Right ventricle myocardium inferior (tissue), 1 donor: ENCODE measurements around the gene FOXP1. TPM values are rescaled to one million over a fixed set of nuclear protein-coding genes. Genes with fewer than 3 reads are reported as not detected.

Source experiments
- ATAC-seq: fragments of 200-7000 bp; cut with Tn5 transposase; one replicate; pipeline ENCODE4 v1.9.1; 2020; ENCODE audit warnings: mild to moderate bottlenecking, moderate library complexity
- DNase-seq: peaks from one replicate; pipeline ENCODE4 v3.0.0; 2021; ENCODE audit errors: missing footprints
- intact Hi-C: fragments of 100-400 bp; cut with DNase I; formaldehyde crosslinking; loops from one replicate; pipeline ENCODE4 v1.11.0; 2022
- total RNA-seq: library from RNA; stranded (reverse); fragmentation: NEBNext Ultra II Directional; extraction: Animal tissue kit (Norgen Biotek cat#: 25700); gene quantifications from one replicate; pipeline ENCODE4 v1.2.1, GENCODE V29; 2021
- donor health status: DM: no; HTN: yes; CAD: no; lungs with severe emphysema.

The FOXP1 gene
- total RNA-seq, 1 donor from 2014 or later = 38.5 TPM

DNA sequence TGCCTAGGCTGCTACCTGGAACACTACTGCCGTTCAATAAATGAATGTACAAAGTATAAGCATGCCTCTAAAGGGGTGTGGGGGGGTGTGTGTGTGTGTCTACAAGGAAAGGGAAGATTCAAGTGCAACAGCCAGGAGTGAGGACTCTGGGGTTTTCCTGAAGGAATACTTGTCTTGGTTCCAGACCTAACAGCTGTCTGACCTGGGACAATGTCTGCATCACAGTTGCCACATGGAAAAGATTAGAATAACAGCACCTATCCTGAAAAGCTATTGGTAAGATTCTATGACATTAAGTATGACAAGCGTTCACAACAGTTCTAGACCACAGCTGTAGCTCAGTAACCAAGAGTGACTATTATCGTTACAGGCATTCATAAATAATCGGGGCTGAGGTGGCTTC lies 345.2 kb downstream of the FOXP1 start:
- no peak for ATAC-seq
- DNase-seq = no peak
- intact Hi-C loops = no loop called here

DNA sequence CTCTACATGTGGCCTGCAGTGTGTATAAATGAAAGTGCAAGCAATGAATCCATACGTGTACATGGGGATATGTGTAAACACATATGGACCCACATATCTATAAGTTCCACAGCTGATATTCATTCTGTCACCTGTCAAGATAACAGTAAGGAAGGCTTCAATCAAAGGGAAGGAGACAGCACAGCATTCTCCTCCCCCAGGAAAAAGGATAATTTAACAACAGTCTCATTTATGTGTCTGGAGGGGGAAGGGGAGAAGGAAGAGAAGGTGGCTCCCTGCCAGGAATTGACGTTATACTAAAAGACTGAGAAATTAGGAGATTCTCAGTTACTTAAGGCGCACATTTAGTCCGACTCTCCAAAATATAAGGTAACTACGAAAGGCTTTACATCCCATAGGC lies 345.9 kb downstream of the FOXP1 start:
- no peak for DNase-seq
- intact Hi-C loops = no loop called here

DNA sequence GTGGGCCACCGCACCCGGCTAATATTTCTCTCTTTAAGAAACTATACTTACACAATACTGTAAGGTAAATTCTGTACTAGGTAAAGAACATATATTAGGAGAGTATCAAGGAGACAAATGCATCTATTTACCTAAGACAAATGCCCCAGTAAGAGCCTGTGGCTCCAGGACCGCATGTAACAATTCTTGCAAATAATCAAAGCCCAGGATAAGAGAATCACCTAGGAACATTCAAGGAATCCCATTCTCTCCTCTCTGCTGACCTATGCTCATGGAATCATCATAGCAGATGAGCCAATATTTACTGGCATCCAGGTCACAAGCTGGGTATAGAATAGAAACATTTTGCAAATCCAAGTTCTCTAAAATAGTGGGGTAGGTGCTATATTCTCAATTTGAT lies 347.7 kb downstream of the FOXP1 start:
- no peak for DNase-seq
- intact Hi-C loops = no loop called here
- ATAC-seq = no peak

More for the DNA sequence above, 345.9 kb downstream of the FOXP1 start:
- ATAC-seq = no peak

DNA sequence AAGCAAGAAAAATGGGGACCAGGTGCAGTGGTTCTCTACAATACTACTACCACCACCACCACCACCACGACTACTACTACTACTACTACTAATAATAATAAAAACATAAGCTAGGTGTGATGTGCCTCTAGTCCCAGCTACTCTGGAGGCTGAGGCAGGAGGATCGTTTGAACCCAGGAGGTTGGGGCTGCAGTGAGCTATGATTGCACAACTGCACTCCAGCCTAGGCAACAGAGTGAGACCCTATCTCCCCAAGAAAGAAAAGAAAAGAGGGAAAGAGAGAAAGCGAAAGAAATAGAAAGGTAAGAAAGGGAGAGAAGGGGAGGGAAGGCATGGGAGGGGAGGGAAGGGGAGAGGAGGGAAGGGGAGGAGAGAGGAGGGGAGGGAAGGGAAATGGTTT lies 350.6 kb downstream of the FOXP1 start:
- intact Hi-C loops = no loop called here
- ATAC-seq = no peak
- no peak for DNase-seq

DNA sequence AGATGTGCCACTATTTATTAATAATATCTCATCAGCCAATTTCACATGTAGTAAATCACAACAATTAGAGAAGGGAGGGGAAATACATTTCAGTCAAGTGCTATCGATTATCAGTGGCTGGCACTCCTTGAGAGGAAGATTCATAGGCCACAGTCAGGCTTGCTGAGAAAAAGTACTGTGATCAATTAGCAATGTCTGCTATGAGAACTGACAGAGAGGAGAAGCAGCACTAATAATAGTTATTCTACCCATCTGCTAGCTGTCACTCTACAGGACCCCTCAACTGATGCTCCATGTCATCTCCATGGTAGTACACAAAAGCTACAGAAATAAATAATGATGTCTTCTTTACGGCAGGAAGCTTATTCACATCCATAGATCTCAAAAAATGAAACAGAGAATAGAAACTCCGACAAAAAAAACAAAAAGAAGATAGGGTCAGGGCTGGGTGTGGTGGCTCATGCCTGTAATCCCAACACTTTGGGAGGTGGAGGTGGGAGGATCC lies 351.3 kb downstream of the FOXP1 start:
- intact Hi-C loops = no loop called here
- ATAC-seq = no peak
- no peak for DNase-seq

DNA sequence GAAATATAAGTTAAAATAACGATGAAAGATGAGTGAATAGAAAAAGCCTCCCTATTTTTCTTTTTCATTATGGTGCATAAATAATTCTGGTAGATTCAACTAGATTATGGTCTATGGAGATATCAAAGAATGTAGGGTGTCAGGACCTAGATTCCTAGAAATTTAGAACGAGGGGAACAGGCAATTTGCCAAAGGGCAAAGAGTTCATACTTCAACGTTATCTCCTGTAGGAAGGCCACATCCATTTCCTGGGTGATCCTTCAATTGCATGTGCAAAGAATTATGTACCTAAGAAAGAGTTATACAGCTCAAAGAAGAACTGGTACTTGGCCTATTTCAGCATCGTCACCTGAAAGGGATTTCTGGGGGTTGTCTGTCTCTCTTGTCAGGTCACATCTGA lies 351.8 kb downstream of the FOXP1 start:
- intact Hi-C loops = no loop called here
- ATAC-seq = no peak
- DNase-seq = no peak

DNA sequence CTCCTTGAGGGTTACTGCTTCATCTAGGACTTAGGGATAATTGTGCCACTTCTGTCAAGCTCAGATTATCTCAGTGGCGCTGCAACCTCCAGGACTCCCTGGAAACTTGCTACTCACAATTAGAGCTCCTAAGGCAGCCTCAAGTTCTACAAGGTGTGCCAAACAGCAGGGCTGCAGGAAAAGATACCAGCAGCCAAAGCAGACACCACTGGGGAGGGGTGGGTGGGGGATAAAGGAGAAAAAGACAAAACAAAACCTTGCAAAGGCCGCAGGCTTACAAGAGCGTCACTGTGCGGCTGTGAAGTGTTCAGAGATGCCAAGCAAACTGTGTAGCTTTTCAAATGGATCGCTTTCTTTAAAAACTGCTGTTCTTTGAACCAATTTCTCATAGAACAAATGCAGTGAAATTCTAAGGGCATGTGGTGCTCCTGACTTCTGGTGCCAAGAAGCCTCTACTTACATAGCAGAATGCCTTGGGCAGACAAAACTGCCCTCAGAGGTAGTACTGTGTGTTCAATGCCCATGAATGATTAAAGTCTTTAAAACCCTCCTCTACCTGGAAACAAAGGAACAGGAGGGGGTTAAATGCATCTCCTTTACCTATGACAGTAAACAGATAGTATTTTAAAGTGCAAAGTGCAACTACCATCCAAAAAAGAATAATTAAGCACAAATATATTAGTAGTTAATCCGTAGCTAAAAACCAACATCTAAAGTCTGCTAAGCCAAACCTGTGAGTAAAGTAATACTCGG lies 353.4 kb downstream of the FOXP1 start:
- no peak for ATAC-seq
- intact Hi-C loops = no loop called here
- DNase-seq = no peak

DNA sequence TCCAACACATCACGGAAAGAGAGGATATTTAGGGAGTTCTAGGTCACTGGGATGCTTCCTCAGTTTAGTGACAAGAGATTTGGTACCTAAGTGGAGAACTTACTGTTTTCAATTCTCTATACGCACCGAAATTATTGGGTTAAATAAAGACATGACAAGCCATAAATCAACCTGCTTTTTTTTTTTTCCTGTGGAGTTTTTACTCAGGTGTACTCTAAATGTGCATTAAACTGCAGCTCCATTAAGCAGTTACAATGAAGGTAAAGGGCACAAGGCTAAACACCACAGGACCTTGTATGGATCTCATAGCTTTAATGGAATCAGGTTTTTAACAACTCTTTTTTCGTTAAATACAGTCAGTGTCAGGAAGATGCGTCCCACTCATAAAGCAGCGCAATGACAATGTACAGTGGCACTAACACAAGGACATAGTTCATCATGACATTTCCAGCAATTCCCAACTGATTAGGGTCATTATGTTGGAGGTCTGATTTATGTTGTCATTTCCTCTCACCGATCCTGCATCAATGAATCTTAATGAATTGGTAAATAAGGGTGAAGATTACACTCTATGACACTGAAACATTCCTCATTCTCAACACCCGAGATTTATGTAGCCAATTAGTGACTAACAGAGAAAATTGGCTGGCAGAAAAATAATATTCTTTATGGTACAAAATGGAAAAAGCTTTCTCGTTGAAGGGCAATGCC lies 355.2 kb downstream of the FOXP1 start:
- ATAC-seq = no peak
- no peak for DNase-seq
- intact Hi-C loops = no loop called here

DNA sequence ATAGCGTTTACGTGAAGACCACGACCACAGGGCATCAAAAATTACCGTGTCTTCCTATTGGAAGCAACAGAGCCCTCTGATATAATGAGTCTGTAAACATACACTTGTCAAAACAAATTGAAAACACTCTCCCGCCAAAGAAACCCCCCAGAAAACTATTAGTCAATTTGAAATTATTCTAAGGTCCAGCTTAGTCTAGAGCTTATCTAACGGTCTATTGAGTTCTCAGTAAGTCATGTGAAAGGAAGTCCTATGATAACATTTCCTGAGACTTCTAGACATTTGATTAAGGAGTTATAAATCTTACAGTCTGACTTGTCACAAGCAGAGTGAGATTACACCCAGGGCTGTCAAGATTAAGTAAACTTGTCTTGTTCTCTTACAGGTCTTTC lies 356.3 kb downstream of the FOXP1 start:
- ATAC-seq (no peak), DNase-seq (no peak)
- intact Hi-C loops = no loop called here

DNA sequence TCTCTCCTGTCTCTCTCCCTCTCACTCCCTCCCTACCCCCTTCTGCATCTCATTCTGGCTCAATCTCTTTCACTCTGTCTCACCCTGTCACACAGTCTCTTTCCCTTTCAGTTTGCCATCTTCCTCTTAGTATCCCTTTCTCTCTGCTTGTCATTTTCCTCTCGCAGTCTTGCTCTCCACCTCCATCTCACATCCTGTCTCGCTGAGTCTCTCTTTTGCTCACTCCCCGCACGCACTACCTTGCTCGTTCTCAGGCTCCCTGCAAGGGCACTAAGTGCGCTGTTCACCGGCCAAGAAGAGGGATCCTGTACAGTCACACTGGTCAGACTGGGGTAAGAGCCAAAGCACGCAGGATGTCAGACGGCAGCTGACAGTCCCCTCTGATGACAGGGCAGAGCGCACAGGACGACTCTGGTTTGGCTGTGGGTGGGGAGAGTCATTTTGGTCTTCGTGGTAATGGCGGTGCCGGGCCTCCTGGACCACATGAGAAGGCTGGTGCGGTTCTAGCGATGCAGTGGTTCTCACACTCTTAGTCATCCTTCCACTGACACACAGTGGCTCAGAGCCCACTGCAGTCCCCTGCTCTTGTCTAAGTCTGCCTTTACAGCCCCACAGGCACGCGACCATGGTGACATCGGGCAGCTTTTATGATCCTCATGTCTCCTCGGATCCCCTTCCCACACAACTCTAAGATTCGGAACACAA lies 356.8 kb downstream of the FOXP1 start:
- DNase-seq = peak; percentile 74
- peak; percentile 94 for ATAC-seq
- intact Hi-C loops = loop anchor here (1.0 kb wide), 1 partner anchor 20 kb away; no protein-coding TSS in a partner anchor

DNA sequence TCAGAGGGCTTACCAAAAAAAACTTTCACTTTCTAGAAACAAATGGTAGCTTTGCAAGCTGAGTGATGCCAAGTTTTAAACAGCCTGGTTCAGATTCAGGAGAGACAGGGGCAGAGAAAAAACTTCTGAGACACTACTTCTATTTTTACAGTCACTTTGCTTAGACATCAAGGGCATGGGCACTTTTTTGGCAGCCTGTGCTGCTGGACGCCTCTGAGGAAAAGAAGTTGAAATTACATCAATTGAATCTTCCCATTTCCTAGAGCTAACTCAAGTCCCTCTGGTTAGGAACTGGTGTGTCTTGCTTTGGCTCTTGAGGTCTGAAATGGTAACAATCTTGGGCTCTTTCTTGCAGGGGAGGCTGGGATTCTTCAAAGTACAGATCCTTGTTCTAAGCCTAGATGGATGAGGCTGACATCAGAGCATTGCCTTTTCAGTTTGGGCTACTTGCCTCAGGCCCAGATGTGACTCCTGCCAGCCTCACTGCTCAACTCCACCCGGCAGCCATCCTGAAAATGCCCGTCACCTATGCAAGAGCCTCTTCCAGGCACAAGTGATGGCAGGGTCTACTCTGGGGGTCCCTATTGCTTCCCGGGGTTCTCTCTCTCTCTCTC lies 357.5 kb downstream of the FOXP1 start:
- DNase-seq (no peak), ATAC-seq (peak; percentile 10)
- intact Hi-C loops = loop anchor here (1.0 kb wide), 1 partner anchor 20 kb away; no protein-coding TSS in a partner anchor

DNA sequence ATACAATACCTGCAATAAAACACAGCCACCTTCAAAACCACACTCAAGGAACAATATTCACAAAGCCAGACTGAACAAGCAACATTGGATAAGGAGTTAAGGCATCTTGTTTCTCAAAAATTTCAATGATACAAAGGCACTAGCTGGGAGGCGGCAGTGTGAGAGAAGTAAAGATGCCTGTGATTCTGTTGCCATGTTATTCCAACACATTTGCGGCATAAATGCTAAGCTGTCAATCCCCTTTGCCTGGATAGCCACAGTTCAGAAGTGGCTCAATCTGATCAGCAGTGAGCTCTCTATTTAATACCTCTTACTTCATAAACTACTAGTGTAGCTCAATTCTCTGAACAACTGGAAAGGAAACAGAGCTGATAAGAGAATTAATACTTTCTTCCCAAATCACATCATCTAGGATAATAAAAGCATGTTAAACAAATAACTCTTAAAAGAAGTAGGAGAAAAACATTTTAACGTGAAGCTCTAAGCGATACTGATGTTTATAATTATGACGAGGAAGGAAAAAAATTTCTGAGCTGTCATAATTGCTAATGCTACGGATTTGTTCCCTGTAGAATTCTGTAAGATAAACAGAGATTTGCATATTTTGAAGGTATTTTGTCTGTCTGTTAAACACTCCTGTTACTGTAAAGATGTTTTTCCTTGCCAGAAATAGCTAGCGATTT lies 358.4 kb downstream of the FOXP1 start:
- DNase-seq = no peak
- no peak for ATAC-seq
- intact Hi-C loops = no loop called here

DNA sequence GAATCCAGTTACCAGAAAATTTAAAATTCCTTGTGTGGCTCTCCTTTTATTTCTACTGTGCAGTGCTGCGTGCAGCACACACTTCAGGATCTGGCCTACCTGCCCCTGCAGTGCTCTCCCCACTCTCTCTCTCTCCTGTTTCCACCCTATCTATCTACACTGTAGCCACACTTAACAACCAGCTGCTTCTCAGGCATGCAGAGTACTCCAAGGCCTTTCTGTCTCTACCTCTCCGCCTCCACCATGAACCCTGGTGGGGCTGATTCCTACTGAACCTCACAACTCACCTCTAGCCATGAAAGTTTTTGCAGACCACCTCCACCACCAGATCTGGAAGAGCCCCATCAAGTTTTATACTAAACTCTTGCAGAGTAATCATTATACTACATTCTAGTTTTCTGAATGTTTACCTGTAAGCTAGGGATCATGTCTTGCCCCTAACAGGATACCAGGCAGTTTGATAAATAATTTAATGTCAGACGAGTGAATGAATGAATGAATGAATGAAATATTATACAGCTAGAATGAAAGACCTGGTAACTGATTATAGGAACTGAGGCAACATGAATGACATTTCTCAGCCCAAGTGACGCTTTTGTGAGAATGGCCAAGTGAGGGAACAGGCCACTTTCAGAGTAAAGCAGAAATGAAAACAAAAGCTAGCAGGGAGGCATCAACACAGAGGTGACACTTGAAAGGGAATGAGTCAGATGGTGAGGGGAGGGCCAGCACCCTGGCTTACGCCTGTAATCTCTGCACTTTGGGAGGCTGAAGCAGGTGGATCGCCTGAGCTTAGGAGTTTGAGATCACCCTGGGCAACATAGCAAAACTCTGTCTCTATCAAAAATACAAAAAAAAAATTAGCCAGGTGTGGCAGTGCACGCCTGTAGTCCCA lies 363.5 kb downstream of the FOXP1 start:
- intact Hi-C loops = no loop called here
- DNase-seq = no peak
- ATAC-seq = no peak

DNA sequence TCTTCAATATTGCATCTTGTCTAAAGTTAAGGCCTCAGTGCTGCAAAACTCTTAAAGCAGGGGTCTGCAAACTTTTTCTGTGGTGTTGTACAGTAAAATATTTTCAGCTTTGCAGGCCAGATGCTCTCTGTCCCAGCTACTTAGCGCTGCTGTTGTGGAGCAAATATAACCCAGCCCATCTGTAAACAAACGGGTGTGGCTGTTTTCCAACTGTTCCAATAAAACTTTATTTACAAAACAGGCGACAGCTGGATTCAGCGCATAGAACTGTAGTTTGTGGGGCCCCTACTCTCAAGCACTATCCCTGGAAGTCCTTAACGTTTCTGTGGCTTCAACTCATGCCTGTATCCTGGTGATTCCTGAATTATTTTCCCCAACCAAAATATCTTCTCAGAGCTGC lies 365.0 kb downstream of the FOXP1 start:
- DNase-seq (no peak), ATAC-seq (no peak)
- intact Hi-C loops = no loop called here

DNA sequence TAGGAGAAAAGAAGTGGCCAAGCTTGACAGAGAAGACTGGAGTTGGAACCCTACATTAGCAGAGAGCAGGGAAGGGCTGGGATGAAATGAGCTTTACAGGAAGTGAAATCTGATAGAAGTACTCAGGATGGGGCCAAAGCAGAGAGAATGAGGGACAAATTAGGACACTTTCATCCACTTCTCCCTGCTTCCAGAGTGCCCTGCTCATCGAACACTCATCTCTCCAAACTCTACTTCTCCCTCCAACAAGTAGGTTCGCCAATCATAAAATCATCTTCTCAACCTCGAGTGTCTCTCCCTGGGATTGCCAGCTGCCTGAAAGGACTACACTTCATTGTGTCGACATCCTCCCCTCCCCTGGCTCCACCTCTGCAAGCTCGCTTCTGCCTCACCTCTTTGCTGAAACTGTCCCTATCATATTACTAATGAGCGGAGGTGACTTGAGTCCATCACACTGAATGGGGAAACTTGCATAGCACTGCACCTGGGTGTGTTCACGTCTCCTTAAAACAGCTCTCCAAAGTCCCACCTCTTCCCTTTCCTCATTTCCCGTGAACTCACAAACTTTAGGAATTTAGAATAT lies 365.8 kb downstream of the FOXP1 start:
- ATAC-seq (no peak), DNase-seq (no peak)
- intact Hi-C loops = no loop called here

DNA sequence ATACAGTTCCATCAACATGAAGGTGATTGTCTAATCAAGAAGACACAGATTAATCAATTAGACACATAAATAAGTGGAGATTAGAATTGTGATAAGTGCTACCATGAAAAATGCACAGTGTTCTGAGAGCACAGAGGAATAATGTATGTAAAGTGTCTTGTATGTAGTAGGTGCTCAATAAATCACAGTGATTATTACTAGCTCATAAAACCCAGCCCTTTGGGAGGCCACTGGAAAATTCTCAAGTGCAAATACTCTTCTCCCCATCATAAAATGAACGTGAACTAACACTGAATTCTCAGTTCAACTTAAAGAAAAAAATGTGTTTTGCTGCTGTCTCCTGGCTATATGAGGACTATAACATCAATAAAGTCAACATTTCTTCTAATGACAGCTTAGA lies 368.2 kb downstream of the FOXP1 start:
- ATAC-seq = no peak
- no peak for DNase-seq
- intact Hi-C loops = no loop called here

DNA sequence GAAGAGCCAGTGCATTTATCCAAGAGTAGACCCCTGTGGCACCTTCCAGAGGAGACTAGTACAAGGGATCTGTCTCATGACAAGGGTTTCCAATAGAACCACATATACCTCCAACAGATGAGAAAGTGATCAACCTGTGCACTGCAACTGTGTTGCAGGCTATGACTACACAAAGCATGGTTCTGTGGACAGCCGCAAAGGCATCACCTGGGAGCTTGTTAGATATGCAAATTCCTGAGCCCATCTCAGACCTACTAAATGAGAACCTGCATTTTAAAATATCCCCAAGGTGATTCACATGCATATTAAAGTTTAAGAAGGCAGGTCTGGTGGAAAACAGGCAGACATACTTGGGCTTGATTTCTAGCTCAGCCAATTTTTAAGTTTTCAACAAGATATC lies 368.7 kb downstream of the FOXP1 start:
- DNase-seq = no peak
- intact Hi-C loops = no loop called here
- ATAC-seq = no peak
